ENCODE data around the gene AVL9.

AVL9 gene

GRCh38 chr7:32535162-32535702 is 39.9 kb downstream of the AVL9 start:
- no peak for DNase-seq (ENCODE audit: low read depth)

- DNase-seq (ENCODE audit: low read depth) = no peak
These were observed 40.7 kb downstream of the AVL9 start for GRCh38 chr7:32536016-32536415.

- DNase-seq (ENCODE audit: low read depth) = no peak
These were observed 41.3 kb downstream of the AVL9 start for GRCh38 chr7:32536585-32536984.

- DNase-seq (ENCODE audit: low read depth) = no peak
These were observed 42.5 kb downstream of the AVL9 start for GRCh38 chr7:32537760-32538159.

GRCh38 chr7:32539366-32539765 is 44.1 kb downstream of the AVL9 start:
- DNase-seq (ENCODE audit: low read depth) = no peak

- no peak for DNase-seq (ENCODE audit: low read depth)
These were observed 44.7 kb downstream of the AVL9 start for GRCh38 chr7:32539919-32540531.

GRCh38 chr7:32542595-32542994 is 47.3 kb downstream of the AVL9 start:
- DNase-seq (ENCODE audit: low read depth) = no peak

GRCh38 chr7:32559480-32559879 is 64.2 kb downstream of the AVL9 start:
- no peak for DNase-seq (ENCODE audit: low read depth)

GRCh38 chr7:32560075-32560474 is 64.8 kb downstream of the AVL9 start:
- DNase-seq (ENCODE audit: low read depth) = no peak

- DNase-seq (ENCODE audit: low read depth) = no peak
These were observed 66.3 kb downstream of the AVL9 start for GRCh38 chr7:32561613-32562012.

GRCh38 chr7:32564542-32564941 is 69.3 kb downstream of the AVL9 start:
- DNase-seq (ENCODE audit: low read depth) = no peak

- DNase-seq (ENCODE audit: low read depth) = no peak
These were observed 74.3 kb downstream of the AVL9 start for GRCh38 chr7:32569388-32570289.

- no peak for DNase-seq (ENCODE audit: low read depth)
These were observed 77.9 kb downstream of the AVL9 start for GRCh38 chr7:32573110-32573687.

- no peak for DNase-seq (ENCODE audit: low read depth)
These were observed 79.3 kb downstream of the AVL9 start for GRCh38 chr7:32574626-32575025.

- DNase-seq (ENCODE audit: low read depth) = no peak
These were observed 82.1 kb downstream of the AVL9 start for GRCh38 chr7:32577421-32577820.

GRCh38 chr7:32579776-32580175 is 84.5 kb downstream of the AVL9 start:
- DNase-seq (ENCODE audit: low read depth) = no peak

- no peak for DNase-seq (ENCODE audit: low read depth)
These were observed 85.4 kb downstream of the AVL9 start for GRCh38 chr7:32580646-32581045.

GRCh38 chr7:32582036-32582435 is 86.7 kb downstream of the AVL9 start:
- DNase-seq (ENCODE audit: low read depth) = no peak

- DNase-seq (ENCODE audit: low read depth) = no peak
These were observed 88.5 kb downstream of the AVL9 start for GRCh38 chr7:32583791-32584190.

GRCh38 chr7:32586291-32587221 is 91.3 kb downstream of the AVL9 start:
- DNase-seq (ENCODE audit: low read depth) = no peak

- DNase-seq (ENCODE audit: low read depth) = no peak
These were observed 92.2 kb downstream of the AVL9 start for GRCh38 chr7:32587411-32587948.

GRCh38 chr7:32588657-32589056 is 93.4 kb downstream of the AVL9 start:
- DNase-seq (ENCODE audit: low read depth) = no peak

All from stimulated activated CD4-positive, alpha-beta T cell treated with anti-CD3 and anti-CD28 coated beads, Interleukin-2, amount 100 ng/mL, for 4 hours (primary cell).